ENCODE data around the gene SPATA21.

- TF ChIP-seq, protein P1, sequence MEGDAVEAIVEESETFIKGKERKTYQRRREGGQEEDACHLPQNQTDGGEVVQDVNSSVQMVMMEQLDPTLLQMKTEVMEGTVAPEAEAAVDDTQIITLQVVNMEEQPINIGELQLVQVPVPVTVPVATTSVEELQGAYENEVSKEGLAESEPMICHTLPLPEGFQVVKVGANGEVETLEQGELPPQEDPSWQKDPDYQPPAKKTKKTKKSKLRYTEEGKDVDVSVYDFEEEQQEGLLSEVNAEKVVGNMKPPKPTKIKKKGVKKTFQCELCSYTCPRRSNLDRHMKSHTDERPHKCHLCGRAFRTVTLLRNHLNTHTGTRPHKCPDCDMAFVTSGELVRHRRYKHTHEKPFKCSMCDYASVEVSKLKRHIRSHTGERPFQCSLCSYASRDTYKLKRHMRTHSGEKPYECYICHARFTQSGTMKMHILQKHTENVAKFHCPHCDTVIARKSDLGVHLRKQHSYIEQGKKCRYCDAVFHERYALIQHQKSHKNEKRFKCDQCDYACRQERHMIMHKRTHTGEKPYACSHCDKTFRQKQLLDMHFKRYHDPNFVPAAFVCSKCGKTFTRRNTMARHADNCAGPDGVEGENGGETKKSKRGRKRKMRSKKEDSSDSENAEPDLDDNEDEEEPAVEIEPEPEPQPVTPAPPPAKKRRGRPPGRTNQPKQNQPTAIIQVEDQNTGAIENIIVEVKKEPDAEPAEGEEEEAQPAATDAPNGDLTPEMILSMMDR (IDR thresholded peaks at IDR 0.05) = no peak
- no peak for TF ChIP-seq POLR2A (IDR thresholded peaks at IDR 0.05)
These were observed 40.1 kb downstream of the SPATA21 start for GRCh38 chr1:16397120-16397519.

All from transverse colon (tissue), 3 donors.